WI38 (cell line): ENCODE data around the gene TOR4A.

ENCODE experiments used
- H3K4me3 ChIP-seq: 2 replicates; pipeline ENCODE4 v1.5.1; 2011; ENCODE audit warnings: low read depth, mild to moderate bottlenecking, control low read depth, low read length
- TF ChIP-seq, protein P1 (sequence below): IDR thresholded peaks from 2 replicates; pipeline ENCODE4 v1.5.1; 2012; ENCODE audit warnings: low read depth, mild to moderate bottlenecking, control low read depth, low read length

TOR4A gene

GRCh38 chr9:137305060-137305797 is 27.7 kb downstream of the TOR4A start:
- TF ChIP-seq, protein P1, sequence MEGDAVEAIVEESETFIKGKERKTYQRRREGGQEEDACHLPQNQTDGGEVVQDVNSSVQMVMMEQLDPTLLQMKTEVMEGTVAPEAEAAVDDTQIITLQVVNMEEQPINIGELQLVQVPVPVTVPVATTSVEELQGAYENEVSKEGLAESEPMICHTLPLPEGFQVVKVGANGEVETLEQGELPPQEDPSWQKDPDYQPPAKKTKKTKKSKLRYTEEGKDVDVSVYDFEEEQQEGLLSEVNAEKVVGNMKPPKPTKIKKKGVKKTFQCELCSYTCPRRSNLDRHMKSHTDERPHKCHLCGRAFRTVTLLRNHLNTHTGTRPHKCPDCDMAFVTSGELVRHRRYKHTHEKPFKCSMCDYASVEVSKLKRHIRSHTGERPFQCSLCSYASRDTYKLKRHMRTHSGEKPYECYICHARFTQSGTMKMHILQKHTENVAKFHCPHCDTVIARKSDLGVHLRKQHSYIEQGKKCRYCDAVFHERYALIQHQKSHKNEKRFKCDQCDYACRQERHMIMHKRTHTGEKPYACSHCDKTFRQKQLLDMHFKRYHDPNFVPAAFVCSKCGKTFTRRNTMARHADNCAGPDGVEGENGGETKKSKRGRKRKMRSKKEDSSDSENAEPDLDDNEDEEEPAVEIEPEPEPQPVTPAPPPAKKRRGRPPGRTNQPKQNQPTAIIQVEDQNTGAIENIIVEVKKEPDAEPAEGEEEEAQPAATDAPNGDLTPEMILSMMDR = no peak
- H3K4me3 ChIP-seq = no peak overlapping the region

DNA sequence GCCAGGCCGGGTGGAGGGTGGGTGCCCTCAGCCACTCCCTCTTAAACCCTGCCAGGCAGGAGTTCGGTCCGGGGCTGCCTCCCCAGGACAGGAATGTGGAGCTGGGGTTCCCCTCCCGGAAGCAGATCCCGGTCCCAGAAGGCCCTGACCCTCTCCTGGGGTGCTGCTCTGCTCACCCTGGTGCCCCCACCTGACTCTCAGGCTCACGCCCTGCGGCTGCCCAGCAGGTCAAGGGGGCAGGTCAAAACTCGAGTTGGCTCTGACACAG is 28.2 kb downstream of the TOR4A start:
- H3K4me3 ChIP-seq = no peak overlapping the region
- TF ChIP-seq, protein P1 = no peak

DNA sequence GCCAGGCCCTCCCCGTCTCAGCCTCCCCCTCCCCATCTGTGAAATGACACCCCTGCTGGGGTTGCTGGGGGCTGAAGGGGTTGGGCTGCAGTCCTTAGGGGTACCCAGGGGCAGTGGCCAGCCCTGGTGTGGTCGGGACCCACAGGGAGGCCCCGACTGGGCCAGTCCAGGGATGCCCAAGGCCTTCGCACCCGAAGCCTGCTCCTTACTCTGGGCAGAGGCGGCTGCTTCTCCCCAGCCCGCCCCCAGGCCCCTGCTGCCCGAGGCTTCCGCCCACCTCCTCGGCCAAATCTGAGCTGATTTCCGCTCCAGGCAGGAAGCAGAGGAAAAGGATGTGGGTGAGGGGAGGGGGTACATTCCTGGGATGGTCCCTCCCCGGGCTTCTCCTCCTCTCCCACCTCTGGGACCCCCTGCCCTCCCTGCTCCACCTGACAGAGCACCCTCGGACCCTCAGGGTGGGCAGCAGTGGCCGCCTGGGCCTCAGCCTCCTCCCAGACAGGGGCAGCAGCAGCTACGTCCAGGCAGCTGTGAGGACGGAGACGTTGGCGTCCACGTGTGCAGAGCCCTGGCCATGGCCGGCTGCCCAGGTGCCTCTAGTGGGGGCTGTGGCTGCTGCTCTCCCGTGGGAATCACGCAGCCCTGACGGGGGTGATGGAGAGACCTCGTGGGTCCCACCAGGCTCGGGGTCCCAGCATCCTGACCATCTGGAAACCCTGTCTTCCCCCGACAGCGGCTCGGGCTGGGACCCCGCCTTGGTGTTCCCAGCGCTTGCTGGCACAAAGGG is 28.7 kb downstream of the TOR4A start:
- TF ChIP-seq, protein P1 = no peak
- H3K4me3 ChIP-seq = no peak overlapping the region

- H3K4me3 ChIP-seq = no peak overlapping the region
These were observed 29.3 kb downstream of the TOR4A start for GRCh38 chr9:137306850-137307254.

DNA sequence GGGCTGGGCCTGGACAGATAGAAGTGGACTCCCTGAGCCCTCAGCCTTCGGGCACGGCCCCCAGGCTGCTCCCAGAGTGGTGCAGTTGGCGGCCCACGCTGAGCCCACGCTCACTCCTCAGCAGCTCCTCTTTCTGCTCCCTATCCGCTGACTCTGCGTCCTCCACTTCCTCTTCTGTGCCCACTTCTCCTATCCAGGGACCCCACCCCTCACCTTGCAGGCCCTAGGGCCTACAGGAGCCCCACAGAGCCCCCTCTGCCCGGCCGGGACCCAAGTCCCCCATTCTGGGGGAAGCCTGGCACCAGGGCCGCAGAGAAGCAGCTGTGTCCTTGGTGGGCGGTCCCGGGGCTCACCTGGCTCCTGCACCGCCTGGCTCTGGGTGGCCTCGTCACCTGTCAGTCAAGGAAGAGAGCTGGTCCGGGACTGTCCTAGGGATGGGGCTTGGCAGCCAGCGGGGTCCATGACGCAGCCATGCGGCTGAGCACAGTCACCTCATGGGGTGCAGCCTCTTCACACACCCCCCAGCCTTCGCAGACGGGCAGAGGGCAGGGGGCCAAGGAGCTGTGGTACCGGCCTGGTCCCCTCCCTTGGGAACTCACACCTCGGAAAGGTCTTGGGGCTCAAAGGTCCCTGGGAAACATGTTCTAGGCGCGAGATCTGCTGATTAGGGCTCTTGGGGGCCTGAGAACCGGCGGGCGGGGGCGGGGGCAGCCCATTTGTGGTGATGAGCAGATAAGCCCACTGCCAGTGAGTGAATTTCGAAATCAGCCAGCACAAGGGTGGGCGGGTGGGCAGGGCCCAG is 29.9 kb downstream of the TOR4A start:
- no peak overlapping the region for H3K4me3 ChIP-seq
- TF ChIP-seq, protein P1 = no peak

More at GRCh38 chr9:137306850-137307254, 29.3 kb downstream of the TOR4A start:
- TF ChIP-seq, protein P1 = no peak

- TF ChIP-seq, protein P1 = no peak
- H3K4me3 ChIP-seq = no peak overlapping the region
These were observed 30.6 kb downstream of the TOR4A start for GRCh38 chr9:137308057-137308619.
